NCI-H2029 treated with DMSO at 0.1 percent for 48 hours (cell line): ENCODE results near the gene CORO2B.
A peak's percentile ranks its signal among the peaks of the same experiment; 100 is the strongest.

Experiments used
- DNase-seq: peaks from one replicate; lab custom pipeline; 2025; lab: John Stamatoyannopoulos, UW

The CORO2B gene

GRCh38 chr15:68578980-68579935 lies at the start of gene CORO2B:
CORO2B (plus strand) TSS chr15:68578993; CDS start chr15:68579263, 270 bp downstream.
- no peak for DNase-seq

DNA sequence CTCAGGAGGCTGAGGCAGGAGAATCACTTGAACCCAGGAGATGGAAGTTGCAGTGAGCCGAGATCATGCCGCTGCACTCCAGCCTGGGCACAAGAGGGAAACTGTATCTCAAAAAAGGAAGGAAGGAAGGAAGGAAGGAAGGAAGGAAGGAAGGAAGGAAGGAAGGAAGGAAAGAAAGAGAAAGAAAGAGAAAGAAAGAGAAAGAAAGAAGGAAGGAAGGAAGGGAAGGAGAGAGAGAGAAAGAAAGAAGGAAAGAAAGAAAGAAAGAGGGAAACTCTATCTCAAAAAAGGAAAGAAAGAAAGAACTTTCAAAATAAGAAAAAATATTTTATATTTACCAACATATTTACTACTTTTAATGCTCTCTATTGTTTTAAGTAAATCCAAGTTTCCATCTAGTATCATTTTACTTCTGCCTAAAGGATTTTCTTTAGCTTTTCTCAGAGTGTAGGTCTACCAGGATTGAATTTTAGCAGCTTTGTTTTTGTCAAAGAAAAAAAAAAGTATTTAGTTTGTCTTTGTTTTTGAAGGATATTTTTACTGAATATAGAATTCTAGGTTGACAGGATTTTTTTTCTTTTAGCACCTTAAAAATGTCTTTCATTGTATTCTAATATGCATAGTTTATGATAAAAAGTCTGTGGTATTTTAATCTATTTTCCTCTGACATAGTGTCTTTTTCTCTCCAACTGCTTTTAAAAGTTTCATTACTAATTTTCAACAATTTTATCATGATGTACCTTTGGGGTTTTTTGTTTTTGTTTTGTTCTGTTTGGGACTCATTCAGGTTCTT lies 47.2 kb upstream of the CORO2B start:
- no peak for DNase-seq

DNA sequence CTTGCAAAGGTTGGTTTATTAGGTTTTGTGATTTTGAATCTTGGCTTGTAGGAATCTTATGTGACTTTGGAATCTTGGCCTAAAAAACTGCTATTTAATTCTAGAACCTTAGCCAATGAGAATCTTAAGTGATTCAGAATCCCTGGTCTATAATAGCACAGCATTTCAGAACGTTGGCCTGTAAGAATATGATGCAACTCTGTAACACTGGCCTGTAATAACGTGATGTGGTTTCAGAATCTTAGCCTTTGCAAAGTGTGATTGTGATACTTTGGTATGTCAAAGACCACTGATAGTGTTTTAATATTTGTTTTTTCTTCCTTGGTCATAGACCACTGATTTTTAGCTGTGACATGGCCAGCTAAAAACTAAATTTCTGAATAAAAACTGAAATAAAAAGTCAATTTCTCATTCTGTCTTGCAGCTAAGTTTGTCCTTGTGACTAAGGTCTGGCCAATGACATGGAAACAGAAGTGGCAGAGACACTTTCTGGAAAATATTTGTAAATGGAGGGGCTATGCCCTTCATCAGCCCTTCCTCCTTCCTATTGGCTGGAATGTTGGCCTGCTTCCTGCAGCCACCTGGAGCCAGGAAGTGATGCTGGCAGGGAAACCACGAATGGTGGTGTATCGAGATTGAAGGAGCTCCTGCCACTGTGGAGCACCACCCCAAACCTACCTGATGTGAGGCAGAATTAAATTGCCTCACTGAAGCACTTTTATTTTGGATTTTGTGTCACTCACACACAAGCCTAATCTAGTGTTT lies 42.3 kb upstream of the CORO2B start:
- no peak for DNase-seq

GRCh38 chr15:68537097-68537496 lies 41.7 kb upstream of the CORO2B start:
- DNase-seq: no peak

DNA sequence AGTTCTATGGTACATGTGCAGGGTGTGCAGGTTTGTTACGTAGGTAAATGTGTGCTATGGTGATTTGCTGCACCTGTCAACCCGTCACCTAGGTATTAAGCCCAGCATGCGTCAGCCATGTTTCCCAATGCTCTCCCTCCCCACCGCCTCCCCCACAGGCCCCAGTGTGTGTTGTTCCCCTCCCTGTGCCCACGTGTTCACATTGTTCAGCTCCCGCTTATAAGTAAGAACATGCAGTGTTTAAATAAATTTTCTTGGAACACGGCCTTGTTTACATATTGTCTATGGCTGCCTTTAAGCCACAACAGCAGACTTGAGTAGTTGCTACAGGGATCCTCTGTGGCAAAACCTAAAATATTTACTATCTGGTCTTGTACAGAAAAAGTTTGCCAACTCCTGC lies 41.3 kb upstream of the CORO2B start:
- no peak for DNase-seq

DNA sequence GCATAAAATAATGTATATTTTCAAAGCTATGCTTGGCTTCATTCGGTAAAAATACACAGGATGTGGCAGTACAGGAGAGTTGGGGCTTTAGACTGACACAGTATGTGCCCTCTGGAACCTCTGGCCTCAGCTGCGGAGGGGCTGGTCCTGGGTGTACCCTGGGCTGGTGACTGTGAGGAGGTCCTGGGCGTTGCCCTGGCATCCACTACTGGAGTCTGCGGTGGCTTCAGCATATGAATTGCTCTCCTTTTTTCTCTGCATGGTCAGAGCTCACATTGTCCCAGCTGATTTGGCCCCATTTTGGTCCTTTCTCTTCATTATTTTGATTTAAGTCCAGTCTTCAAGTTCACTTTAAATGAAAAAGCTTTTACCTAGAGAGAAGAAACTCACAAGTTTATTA lies 40.5 kb upstream of the CORO2B start:
- no peak for DNase-seq

GRCh38 chr15:68541743-68542142 lies 37.0 kb upstream of the CORO2B start:
- no peak for DNase-seq

- DNase-seq: no peak
Measured at GRCh38 chr15:68542348-68542747, 36.4 kb upstream of the CORO2B start.

- DNase-seq: no peak
Measured at GRCh38 chr15:68542771-68543164, 36.0 kb upstream of the CORO2B start.

DNA sequence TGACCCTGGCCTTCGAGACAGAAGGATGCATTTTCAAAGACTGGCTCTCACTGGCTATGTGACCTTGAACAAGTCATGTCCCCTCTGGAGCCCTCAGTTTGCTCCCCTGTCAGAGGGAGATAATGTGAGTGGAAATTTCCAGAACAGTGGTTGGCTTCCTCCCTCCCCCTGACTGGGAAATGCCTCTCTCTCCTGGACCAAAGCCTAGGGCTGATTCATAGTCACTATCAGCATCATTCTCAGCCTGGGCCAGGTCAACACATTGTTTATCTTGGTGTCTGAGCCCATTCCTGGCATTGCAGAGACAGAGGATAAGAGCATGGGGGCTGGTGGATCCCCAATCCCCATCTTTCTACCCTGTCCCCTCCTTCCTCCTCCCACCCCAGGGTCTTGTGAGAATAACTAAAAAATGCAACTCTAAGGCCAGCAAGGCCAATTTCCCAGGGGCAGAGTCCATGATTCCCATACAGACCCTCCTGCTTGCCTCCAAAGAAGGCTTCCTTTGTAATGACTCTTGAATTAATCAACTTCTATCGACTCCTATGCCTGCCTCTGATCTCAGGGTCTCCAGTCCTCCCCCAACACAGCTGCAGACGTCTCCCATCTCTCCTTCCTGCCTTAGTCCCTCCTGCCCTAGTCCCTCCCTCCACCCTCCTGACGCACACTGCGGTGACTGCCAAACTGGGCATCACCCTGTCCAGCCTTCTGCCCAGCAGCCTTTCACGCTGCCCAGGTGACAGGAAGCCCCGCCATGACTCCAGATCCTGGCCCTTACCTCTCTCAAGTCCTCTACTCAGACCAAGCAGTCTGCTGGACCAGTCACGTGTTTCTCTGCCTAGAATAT lies 35.4 kb upstream of the CORO2B start:
- DNase-seq: no peak

DNA sequence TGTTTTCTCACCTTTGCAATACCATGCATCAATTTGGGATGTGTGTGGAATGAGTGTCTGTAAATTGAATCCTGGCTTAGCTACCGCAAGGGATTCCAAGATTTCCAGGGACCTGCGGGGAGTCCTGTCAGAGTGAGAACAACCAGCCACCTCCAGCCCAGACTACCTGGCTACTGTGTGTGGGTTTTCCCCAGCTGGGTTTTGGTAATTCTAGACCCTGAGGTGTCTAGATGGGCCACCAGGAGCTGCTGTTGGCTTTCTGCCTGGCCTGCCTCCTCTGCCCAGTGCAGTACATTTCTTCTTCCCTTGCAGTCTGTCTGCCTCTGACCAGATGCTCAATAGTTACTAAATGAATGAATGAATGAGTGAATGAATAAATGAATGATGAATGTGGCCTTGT lies 32.5 kb upstream of the CORO2B start:
- no peak for DNase-seq

DNA sequence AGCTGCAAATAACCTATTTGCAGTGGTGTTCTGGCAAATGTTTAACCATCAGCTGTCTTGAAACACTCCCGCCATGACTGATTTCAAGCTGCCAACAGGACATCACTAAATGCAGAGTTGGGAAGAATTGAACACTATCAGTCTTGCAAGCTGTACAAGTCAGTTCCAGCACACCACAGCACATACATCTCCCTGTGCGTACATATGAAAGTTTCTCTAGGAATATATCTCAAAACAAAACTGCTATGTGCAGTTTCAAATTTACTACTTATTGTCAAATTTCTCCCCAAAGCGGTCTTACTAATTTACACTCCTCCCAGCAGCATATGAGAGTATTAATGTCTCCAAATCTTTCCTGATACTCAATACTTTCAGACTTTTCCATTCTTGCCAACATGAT lies 30.4 kb upstream of the CORO2B start:
- DNase-seq: no peak

- no peak for DNase-seq
Measured at GRCh38 chr15:68550004-68550403, 28.8 kb upstream of the CORO2B start.

GRCh38 chr15:68550498-68551295 lies 28.1 kb upstream of the CORO2B start:
- DNase-seq: no peak

GRCh38 chr15:68551296-68551635 lies 27.5 kb upstream of the CORO2B start:
- no peak for DNase-seq

DNA sequence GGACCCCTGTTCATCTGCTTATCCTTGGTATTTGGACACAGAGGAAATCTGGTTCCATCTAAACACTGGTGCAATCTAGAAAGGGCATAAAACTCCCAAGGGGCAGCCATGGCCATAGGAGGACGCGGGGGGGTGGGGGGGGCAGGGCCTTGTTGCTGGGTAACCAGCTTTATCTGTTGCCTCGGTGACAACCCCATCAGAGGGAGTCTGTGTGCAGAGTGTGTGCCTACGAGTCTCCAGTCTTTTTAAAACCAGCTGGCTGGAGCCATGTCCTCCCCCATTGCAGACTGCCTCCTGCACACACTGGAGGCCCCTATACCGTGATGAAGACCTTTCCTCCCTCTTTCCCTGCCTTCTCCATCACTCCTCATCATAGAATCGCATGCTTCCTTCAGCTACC lies 26.4 kb upstream of the CORO2B start:
- DNase-seq: no peak

DNA sequence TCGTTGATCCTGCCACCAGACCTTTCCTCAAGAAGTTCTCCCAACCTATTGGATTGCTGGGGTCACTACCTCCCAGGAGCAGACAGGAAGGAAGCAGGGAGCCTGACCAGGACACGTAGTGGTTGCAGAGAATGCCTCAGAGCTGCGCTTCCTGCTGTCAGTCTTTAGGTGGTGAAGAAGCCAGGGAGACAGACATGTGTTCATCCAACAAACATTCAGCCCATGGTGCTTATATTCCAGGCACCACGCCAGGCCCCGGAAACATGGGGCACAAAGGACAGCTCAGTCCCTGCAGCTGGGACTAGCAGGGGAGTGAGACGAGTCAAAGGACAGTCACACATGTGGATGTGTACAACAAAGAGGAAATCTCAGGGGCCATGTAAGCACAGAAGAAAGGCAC lies 26.0 kb upstream of the CORO2B start:
- no peak for DNase-seq

GRCh38 chr15:68553314-68553993 lies 25.3 kb upstream of the CORO2B start:
- no peak for DNase-seq

- DNase-seq: peak; percentile 16
Measured at GRCh38 chr15:68553994-68554720, 24.6 kb upstream of the CORO2B start.
